ENCODE measurements around the gene RTL3.
"Not testable (repeated sequence)": the region's sequence is repeated elsewhere in the genome, so short reads cannot be mapped to it uniquely, and the experiment has no call there.

The RTL3 gene, protein sequence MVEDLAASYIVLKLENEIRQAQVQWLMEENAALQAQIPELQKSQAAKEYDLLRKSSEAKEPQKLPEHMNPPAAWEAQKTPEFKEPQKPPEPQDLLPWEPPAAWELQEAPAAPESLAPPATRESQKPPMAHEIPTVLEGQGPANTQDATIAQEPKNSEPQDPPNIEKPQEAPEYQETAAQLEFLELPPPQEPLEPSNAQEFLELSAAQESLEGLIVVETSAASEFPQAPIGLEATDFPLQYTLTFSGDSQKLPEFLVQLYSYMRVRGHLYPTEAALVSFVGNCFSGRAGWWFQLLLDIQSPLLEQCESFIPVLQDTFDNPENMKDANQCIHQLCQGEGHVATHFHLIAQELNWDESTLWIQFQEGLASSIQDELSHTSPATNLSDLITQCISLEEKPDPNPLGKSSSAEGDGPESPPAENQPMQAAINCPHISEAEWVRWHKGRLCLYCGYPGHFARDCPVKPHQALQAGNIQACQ

GRCh38 chrX:78658845-78659744, at the start of gene RTL3:
Gene RTL3, minus strand, starts transcription at chrX:78659328. Its CDS starts 908 bp downstream, at chrX:78658420.
- DNase-seq (ENCODE audit: low read depth in 2 of 2): no peak

GRCh38 chrX:78708816-78709215, 49.7 kb upstream of the RTL3 start:
- DNase-seq (ENCODE audit: low read depth in 2 of 2): no peak

- no peak for DNase-seq (ENCODE audit: low read depth in 2 of 2)
Measured at GRCh38 chrX:78708262-78708661, 49.1 kb upstream of the RTL3 start.

DNA sequence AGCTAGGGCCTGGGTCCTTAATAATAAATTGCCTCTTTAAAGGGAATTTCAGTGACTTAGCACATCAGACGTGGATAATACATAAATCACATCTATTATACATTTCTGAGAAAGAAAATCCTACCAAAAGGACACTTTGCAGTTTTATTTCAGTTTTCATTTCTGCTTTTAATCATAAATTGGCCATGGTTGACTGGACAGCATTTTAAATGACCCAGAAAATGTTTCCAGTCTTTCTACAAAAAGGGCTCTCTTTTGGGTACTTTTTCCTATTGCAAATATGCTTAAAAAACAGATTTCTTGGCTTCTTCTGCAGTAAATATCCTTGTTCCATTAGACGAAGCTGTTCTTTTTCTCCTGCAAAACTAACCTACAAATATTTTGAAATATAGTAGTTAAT, 46.9 kb upstream of the RTL3 start:
- DNase-seq (ENCODE audit: low read depth in 2 of 2): no peak

- DNase-seq (ENCODE audit: low read depth in 2 of 2): no peak
Measured at GRCh38 chrX:78693536-78693935, 34.4 kb upstream of the RTL3 start.

GRCh38 chrX:78693012-78693411, 33.9 kb upstream of the RTL3 start:
- DNase-seq (ENCODE audit: low read depth in 2 of 2): no peak

- no peak for DNase-seq (ENCODE audit: low read depth in 2 of 2)
Measured at GRCh38 chrX:78687586-78687985, 28.5 kb upstream of the RTL3 start.

GRCh38 chrX:78673246-78673645, 14.1 kb upstream of the RTL3 start:
- no peak for DNase-seq (ENCODE audit: low read depth in 2 of 2)

GRCh38 chrX:78665342-78665741, 6.2 kb upstream of the RTL3 start:
- DNase-seq (ENCODE audit: low read depth in 2 of 2): no peak

GRCh38 chrX:78661836-78662235, 2.7 kb upstream of the RTL3 start:
- DNase-seq (ENCODE audit: low read depth in 2 of 2): no peak

GRCh38 chrX:78659955-78660354, 827 bp upstream of the RTL3 start:
- no peak for DNase-seq (ENCODE audit: low read depth in 2 of 2)

GRCh38 chrX:78658414-78658813, 714 bp downstream of the RTL3 start:
- DNase-seq (ENCODE audit: low read depth in 2 of 2): no peak

- DNase-seq (ENCODE audit: low read depth in 2 of 2): no peak
Measured at GRCh38 chrX:78655642-78656041, 3.5 kb downstream of the RTL3 start.

- no peak for DNase-seq (ENCODE audit: low read depth in 2 of 2)
Measured at GRCh38 chrX:78653118-78653822, 5.9 kb downstream of the RTL3 start.

- no peak for DNase-seq (ENCODE audit: low read depth in 2 of 2)
Measured at GRCh38 chrX:78650906-78651437, 8.2 kb downstream of the RTL3 start.

GRCh38 chrX:78643874-78644273, 15.3 kb downstream of the RTL3 start:
- no peak for DNase-seq (ENCODE audit: low read depth in 2 of 2)

GRCh38 chrX:78643096-78643495, 16.0 kb downstream of the RTL3 start:
- DNase-seq (ENCODE audit: low read depth in 2 of 2): no peak

GRCh38 chrX:78636096-78636495, 23.0 kb downstream of the RTL3 start:
- DNase-seq (ENCODE audit: low read depth in 2 of 2): not testable (repeated sequence)

GRCh38 chrX:78624962-78625909, 33.9 kb downstream of the RTL3 start:
- DNase-seq (ENCODE audit: low read depth in 2 of 2): no peak

- no peak for DNase-seq (ENCODE audit: low read depth in 2 of 2)
Measured at GRCh38 chrX:78624426-78624825, 34.7 kb downstream of the RTL3 start.

- no peak for DNase-seq (ENCODE audit: low read depth in 2 of 2)
Measured at GRCh38 chrX:78622831-78623230, 36.3 kb downstream of the RTL3 start.
